HG03571 (cell line): ENCODE results near the gene AKAP13.
"Not testable (repeated sequence)": the region's sequence is repeated elsewhere in the genome, so short reads cannot be mapped to it uniquely, and the experiment has no call there.

Experiments used
- ATAC-seq: cut with Tn5 transposase; IDR thresholded peaks from one replicate; pipeline ENCODE4 v1.9.1; 2021; ENCODE audit not compliant: unreplicated experiment

The AKAP13 gene

DNA sequence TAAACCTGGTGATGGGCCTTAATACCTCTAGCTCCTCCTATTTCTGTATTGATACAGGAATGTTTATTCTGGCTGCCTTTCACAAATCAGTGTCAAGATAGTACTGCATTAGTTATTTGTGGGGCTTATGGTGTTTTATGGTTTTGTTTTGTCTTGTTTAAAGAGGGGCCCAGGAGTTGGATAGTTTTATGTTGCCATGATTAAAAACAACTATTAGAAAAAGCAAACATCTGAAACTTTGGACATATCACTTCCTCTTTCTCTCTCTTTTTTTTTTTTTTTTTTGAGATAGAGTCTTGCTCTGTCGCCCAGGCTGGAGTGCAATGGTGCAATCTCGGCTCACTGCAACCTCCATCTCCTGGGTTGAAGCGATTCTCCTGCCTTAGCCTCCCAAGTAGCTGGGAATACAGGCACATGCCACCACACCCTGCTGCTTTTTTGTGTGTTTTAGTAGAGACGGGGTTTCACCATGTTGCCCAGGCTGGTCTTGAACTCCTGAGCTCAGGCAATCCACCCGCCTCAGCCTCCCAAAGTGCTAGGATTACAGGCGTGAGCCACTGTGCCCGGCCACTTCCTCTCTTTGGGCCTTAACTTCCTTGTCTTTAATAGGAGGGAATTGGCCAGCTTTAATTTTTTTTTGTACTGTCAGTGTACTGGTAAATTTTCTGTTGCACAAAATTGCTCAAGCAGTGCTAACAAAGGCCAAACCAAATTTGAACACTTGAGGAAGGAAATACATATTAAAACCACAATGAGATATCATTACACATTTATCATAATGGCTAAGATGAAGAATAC, 155.3 kb downstream of the AKAP13 start:
- not testable (repeated sequence) for ATAC-seq

DNA sequence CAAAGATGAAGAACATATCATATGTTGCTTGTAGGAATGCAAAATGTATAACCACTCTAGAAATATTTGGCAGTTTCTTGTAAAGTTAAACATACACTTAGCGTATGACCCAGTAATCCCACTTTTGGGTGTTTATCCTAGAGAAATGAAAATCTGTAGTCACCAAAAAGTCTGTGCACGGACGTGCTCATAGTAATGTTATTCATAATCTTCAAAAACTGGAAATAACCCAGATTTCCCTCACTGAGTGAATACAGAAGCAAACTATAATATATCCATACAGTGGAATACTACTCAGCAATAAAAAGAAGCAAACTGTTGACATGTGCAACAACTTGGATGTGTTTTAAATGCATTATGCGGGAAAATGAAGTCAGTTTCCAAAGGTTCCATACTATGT, 155.9 kb downstream of the AKAP13 start:
- no peak for ATAC-seq

DNA sequence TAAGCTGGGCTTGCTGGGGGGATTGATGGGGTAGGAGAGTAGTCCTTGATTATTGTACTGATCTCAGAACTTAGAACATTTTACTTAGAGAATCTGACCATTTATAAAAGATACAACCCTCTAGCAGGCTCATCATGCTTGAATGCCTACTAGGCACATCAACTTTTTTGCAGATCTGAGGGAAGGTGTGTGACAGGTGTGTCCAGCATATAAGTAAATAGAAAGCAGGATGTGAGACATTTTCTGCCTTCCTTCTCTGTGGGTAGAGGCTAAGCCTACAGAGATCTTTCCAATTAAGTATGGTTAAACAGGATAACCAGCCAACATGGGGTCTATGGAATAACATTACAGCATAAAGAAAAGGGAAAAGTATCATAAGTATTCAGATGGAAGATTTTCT, 159.1 kb downstream of the AKAP13 start:
- no peak for ATAC-seq

DNA sequence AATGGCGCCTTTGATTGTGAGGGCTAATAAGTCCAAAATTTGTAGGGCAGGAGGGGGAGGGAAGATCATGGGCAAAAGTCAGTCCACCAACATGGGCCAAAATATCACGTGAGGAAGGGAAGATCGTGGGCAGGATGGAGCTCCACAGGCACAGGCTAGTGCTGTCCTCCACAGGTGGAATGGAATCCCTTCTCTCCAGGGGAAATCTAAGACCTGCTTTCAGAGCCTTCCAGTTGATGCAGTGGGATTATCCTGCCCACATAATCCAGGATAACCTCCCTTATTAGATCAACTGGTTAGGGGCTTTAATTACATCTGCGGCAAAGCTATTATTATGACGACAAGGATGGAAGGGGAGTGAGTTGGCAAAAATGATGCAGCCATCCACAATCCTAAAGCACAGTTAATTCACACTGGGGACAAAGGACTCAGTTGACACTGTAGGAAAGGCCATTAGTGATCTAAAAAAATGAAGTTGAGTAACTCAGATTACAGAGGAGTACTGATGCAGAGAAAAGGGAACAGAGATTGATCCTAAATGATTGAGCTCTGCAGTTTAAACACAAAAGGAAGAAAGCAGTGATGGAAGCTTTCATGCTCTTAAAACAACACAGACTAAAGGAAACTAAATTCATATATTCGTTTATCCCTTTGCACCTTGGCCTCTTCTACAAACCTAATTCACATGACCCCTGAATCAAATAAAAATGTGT, 159.8 kb downstream of the AKAP13 start:
- ATAC-seq, result no peak

DNA sequence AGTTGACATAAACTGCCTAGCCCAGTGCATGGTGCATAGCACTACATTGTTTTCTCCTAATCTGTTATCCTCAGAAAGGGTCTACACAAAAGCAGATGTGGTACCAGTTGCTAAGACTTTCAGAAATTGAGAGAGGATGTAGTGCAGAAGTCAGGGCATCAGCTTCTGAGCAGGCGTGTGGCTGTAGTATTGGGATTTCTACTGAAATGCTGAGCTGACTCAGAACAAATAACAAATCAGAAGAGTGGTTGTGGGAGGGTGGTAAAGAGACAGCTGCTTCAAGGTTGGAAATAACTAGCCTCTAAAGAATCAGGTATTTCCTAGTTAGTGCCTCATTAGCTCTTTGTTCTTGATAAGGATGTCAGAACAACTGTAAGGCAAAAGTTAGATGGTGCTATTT, 161.3 kb downstream of the AKAP13 start:
- ATAC-seq, result no peak

DNA sequence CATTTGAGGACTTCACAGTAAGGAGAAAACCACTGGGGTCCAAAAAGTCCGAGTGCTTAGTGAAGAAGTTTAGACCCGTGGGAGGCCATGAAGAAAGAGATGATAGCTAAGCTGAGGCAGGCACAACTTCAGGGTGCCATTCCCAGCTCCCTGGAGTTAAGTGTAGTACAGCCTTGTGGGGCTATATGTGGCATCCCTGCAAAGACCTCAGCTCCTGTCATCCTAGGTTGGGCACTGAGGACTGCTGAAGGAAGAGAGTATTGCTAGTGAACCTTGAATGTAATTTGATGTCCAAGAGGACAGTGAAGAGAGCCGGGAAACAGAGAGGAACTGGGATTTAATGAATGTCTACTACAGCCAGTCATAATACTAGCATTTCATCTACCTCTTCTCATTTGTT, 162.1 kb downstream of the AKAP13 start:
- no peak for ATAC-seq

DNA sequence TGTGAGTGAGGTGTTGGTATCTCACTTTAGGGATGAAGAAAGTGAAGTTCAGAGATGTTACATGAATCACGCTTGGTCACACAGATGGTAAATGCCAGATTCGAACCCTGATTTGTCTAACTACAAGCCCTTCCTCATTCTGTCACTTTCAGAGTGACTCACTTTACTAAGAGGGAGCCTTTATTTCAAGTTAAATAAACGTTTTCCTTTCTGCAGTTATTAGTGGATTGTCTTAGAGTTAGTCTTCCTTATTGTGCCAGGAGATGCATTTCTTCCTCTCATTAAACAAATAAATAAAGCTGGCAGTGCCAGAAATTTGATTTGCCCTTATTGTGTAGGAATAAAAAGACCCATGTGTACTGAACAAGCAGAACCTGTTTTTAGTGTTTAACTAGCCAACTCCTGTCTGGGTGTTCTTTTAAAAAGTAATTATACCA, 162.5 kb downstream of the AKAP13 start:
- no peak for ATAC-seq

DNA sequence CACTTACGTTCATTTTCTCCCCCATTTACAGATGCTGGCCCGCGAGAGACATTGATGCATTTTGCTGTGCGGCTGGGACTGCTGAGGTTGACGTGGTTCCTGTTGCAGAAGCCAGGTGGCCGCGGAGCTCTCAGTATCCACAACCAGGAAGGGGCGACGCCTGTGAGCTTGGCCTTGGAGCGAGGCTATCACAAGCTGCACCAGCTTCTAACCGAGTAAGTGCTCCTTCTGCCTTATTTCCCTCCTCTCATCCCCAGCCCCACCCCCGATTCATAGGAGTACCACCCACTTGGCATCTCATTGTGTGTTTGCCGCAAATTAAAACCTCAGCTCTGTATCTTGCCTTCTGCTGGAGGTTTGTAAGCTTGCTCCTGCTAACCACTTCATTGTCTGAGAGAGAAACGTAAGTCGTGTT, 163.3 kb downstream of the AKAP13 start:
- no peak for ATAC-seq

DNA sequence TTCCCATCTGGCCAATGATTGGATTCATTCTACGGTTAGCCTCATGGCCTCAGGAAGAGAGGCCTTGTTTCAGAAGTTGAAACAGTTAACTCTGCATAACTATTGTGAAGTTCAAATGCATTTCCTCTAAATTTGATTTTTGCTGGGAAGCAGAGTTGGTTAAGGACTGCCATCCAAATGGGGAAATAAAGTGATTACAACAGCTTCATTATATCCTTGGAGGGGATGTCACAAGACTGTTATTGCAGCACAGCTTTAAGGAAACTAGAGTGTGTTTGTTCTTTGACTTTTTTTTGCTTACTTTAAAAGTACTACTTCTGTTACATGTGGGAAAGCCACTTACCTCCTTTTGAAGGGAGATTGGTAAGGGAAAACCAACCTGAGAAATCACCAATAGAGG, 164.8 kb downstream of the AKAP13 start:
- no peak for ATAC-seq

DNA sequence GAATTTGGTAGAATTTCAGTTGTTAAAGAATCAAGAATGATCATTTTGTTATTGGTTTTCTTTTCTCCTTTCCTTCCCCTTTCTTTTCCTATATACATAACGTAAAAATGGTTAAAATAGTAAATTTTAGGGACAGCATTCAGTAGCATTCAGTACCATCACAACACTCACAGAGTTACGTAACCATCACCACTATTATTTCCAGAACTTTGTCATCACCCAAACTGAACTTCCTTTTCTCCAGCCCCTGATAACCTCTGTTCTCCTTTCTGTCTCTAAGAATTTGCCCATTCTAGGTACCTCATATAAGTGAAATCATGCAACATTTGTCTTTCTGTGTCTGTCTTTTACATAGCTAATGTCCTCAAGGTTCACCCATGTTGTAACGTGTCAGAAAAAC, 165.3 kb downstream of the AKAP13 start:
- no peak for ATAC-seq

DNA sequence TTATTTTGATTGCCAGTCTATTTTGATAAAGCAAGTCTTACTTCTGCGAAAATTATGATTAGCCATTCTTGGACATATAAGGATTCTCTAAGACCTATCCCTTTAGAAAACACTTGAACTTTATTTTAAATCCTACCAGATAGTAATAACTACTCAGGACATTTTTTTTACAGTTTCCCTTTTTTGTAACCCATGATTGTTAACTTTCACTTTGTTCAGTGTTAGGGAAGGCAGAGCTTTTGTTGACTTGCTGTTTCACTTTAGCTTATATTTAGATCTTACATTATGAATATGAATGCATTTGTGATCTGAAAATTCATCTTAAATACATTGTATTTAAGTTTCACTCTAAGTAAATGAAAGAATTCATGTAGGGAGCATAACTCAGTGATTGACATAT, 167.0 kb downstream of the AKAP13 start:
- ATAC-seq, result no peak

DNA sequence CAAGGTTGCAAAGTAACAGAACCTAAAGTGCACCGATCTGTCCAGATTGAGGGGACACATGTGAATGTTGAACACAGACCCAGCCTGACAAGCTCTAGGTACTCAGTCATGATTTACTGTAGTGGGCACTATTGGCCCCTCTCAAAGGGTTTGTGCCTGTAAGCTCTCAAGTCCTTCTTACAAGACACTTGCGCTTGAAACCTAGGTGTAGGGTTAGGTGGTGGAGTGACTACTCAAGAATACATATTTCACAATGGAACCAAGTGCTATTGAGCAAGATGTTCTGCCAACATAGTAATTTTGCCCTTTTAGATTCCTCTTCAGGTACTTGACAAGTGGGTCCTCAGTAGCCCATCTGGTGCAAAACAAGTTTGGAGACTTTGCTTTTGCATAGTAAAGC, 169.9 kb downstream of the AKAP13 start:
- no peak for ATAC-seq

DNA sequence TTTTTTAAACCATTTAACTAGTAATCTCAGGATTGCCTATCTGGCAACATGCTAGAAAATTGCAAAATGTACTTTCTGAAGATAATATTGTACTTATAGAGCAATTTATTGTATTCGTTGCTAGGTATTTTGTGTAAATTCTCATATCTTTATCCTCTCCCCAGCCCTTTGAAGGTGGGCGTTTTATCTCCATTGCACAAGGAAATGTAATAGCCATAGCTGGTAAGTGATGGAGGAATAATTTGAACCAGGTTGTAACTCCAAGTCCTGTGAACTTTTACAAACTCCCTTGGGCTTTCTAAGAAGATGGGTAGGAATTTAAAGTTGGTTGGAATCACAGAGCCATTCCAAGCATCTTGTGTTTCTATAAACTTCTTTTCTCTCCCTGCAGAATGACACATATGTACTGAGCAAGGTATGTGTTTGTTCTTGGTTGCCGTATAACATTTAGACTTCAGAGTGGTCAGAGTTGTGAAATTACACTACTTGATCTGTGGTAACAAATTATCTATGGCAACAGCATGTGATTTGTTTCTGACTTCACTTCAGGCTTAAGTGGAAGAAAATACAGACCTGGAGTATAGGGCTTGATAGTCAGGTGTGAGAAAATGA, 170.9 kb downstream of the AKAP13 start:
- no peak for ATAC-seq

DNA sequence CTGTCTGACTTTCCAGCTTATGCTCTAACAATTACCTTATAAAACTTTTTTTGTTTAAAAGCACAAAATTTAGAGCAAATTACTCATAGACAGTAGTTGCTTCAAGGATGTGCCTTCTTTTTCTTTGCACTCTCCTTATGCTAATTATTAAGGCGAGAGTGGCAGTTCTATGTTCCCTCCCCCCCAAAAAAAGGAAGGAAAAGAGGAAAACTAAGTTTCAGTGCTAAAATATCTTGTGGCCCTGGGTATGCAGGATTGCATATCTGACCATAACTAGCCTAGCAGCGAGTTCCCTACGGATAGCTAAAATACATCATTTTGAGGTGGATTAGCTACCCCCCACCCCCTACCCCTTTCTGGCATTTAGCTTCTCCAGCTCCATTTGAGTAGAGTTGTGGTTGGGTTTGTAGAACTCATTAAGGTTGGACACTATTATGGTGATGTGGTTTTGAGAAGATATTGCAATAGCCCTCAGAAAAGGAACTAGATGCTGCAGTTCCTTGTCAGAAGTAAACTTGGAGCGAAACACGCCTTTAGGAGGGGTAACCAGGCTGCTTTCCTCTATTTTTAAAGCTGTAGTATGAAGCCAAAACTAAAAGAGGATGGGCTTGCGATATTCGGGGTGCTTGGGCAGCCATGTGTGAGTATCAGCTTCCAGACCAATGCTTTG, 174.6 kb downstream of the AKAP13 start:
- ATAC-seq, result peak; percentile 71

DNA sequence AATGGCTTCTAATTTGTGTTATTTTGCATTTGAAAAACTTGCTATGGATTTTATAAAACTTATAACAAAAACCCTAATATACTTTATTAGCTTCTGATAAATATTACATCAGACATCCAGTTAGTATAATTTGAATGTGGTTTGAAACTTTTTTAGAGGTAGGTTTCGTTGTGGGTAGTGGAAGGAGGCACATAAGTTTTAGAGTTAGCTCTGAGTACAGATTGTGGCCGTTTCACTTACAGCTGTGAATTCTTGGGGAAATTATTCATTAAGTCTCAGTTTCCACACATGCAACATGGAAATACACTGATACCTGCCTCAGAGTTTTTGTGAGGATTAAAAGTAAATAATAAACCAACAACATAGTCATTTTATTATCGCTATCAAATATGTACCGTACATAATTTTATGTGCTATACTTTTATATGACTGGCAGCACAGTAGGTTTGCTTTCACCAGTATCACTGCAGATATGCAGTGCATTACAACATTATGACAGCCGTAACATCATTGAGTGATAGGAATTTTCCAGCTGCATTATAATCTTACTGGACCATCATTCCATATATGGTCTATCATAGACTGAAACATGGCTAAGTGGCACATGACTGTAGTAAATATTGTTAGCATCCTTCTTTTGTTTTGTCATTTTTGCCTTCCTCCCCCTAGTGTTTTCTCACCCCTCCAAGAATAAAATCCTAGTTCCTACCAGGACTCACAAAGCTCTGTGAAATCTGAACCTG, 175.6 kb downstream of the AKAP13 start:
- ATAC-seq, result peak; percentile 71

DNA sequence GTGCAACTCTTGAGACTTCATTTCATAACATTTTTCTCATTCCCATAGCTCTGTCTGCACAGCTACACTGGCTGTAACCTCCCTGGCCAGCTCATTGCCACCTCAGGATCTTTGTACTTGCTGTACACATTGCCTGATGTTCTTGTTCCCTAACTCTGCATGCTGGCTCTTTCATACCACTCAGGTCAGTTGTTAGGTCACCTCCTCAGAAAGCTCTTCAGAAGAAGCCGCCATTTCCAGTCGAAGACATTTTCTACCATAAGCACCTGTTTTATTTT, 176.2 kb downstream of the AKAP13 start:
- ATAC-seq, result no peak

DNA sequence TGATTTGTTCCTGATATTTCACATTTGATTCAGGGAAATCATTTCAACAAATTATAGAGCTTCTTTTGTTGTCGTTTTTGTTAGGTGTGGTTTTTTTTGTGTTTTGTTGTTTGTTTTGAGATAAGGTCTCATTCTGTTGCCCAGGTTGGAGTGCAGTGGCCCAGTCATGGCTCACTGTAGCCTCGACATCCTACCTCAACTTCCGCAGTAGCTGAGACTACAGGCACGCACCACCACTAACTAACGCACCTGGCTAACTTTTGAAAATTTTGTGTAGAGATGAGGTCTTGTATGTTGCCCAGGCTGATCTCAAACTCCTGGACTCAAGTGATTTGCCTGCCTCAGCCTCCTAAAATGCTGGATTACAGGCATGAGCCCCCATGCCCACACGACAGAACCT, 177.0 kb downstream of the AKAP13 start:
- ATAC-seq, result no peak

DNA sequence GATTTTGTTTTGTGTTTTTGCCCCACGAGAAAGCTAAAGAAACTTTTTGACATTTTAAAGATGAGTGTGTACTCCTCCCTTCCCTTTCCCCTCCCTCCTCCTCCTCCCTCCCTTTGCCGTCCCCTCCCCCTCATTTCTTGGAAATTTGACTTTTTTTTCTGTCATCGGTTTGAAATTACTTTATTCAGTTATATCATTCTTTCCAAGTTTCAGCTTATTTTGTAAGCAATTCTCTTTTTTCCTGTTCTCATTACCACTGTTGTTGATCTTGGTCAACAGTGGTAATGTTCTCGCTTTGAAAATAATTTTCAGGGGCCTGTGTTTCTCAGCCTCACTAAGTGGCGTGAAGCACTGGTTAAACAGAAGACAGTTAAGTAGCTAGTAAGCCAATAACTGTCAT, 178.4 kb downstream of the AKAP13 start:
- no peak for ATAC-seq

DNA sequence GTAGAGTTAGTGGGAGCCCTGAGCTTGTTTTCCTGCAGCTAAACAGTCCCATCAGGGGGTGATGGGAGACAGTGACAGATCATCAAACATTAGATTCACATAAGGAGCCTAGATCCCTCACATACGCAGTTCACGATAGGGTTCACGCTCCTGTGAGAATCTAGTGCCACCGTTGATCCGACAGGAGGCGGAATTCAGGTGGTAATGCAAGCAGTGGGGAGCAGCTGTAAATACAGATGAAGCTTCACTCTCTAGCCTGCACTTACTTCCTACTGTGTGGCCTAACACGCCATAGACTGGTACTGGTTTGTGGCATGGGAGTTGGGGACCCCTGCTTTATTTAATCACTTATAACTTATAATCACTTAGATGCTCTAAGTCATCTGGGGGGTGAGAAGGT, 179.1 kb downstream of the AKAP13 start:
- no peak for ATAC-seq

DNA sequence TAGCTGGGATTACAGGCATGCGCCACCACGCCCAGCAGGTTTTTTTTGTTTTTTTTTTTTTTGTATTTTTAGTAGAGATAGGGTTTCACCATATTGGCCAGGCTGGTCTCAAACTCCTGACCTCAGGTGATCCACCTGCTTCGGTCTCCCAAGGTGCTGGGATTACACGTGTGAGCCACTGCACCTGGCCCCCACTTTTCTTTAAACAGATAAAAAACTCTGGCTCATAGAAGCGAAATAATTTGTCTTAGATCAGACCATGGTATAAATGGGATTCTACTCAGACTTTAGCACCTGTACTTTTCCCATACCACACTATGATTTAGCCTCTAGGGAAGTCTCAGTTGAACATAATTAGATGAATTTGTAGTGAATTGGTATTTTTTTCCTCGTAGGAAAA, 182.4 kb downstream of the AKAP13 start:
- ATAC-seq, result no peak

DNA sequence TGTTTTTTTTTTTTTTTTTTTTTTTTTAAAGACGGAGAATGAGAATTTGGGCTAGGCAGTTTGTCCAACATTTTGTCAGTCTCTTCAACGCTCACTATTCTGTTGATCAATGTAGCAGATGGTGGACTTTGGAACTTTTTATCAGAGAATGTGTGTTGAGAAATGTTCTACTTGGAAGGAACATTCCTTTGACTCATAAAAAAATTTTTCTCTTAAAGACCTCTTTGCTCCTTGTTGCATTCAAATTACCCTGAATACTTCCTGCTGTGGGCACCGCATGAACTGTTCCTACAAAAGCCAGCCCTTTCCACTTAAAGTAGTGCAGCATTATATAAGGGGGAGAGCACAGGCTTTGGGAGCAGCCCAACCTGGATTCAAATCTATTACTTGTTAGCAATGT, 182.9 kb downstream of the AKAP13 start:
- ATAC-seq, result no peak
